Measurements from ENCODE around the gene CREBBP. TPM values are rescaled to one million over a fixed set of nuclear protein-coding genes. Genes with fewer than 3 reads are reported as not detected.

Gene CREBBP
- polyA plus RNA-seq, 2 of the 4 experiments (the other 2 are of a cell fraction) = 8.0 to 13.4 TPM

DNA sequence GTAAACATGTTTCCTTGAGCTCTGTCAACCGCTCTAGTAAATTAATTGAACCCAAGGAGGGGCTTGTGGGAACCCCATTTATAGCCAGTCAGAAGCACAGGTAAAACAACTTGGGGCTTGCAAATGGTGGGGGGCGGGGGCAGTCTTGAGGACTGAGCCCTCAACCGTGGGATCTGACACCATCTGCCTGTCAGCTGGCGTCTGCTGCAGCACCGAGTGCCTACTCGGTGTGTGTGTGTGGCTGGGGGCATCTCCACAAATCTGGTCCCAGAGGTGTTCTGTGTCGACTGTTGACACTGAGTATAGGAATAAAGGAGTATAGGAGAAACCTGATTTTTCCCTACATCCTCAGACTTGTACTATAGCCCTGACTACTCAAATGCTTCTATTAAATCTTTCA, 20.6 kb downstream of the CREBBP start:
- ATAC-seq (no peak), FAIRE-seq (no peak), DNase-seq (ENCODE audit: low read depth in 1 of 2, low spot score in 1 of 2) (no peak)
- POLR2A ChIA-PET = no interaction called here
- no peak for TF ChIP-seq TP53 (CRISPR knock-in tag; IDR thresholded peaks at IDR 0.05)
- TF ChIP-seq, protein P1, sequence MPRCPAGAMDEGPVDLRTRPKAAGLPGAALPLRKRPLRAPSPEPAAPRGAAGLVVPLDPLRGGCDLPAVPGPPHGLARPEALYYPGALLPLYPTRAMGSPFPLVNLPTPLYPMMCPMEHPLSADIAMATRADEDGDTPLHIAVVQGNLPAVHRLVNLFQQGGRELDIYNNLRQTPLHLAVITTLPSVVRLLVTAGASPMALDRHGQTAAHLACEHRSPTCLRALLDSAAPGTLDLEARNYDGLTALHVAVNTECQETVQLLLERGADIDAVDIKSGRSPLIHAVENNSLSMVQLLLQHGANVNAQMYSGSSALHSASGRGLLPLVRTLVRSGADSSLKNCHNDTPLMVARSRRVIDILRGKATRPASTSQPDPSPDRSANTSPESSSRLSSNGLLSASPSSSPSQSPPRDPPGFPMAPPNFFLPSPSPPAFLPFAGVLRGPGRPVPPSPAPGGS (IDR thresholded peaks at IDR 0.05) = no peak
- no peak for TF ChIP-seq ZSCAN20 (CRISPR knock-in tag; IDR thresholded peaks at IDR 0.05)
- no peak for TF ChIP-seq CEBPB (IDR thresholded peaks at IDR 0.05)
- TF ChIP-seq TFCP2L1 (CRISPR knock-in tag; IDR thresholded peaks at IDR 0.05) = no peak
- TF ChIP-seq, protein P2, sequence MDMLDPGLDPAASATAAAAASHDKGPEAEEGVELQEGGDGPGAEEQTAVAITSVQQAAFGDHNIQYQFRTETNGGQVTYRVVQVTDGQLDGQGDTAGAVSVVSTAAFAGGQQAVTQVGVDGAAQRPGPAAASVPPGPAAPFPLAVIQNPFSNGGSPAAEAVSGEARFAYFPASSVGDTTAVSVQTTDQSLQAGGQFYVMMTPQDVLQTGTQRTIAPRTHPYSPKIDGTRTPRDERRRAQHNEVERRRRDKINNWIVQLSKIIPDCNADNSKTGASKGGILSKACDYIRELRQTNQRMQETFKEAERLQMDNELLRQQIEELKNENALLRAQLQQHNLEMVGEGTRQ (IDR thresholded peaks at IDR 0.05) = no peak
- TF ChIP-seq JUNB (IDR thresholded peaks at IDR 0.05) = no peak
- TF ChIP-seq RNF2 (IDR thresholded peaks at IDR 0.05; ENCODE audit: borderline replicate concordance, low read depth) = no peak
- TF ChIP-seq CBX8 (IDR thresholded peaks at IDR 0.05) = no peak
- TF ChIP-seq PHF8 (IDR thresholded peaks at IDR 0.05; ENCODE audit: borderline replicate concordance, low read depth) = no peak
- no peak for TF ChIP-seq FOSB (CRISPR knock-in tag; IDR thresholded peaks at IDR 0.05)
- TF ChIP-seq CHD2 (IDR thresholded peaks at IDR 0.05; ENCODE audit: low read length, partially characterized antibody) = no peak
- no peak for TF ChIP-seq GATA3 (IDR thresholded peaks at IDR 0.05; ENCODE audit: borderline replicate concordance)
- TF ChIP-seq NFE2L2 (conservative IDR thresholded peaks at IDR 0.05; ENCODE audit: low read length) = no peak
- CTCF ChIA-PET = interaction anchor here (1.2 kb wide), 1 partner anchor 12 kb away, joined by 4 read pairs; no protein-coding TSS in a partner anchor
- H3K4me2 ChIP-seq = no peak overlapping the region
- H3K4me3 ChIP-seq = no peak overlapping the region
- H3K4me1 ChIP-seq = peaks cover 5% of the 10 kb centered on the region; the same call in 2 of the 3 replicates
- no peak overlapping the region for H3K27ac ChIP-seq
- WGBS (ENCODE audit: missing lambda C conversion rate) = 95% methylated on average over 7 of the region's 7 CpGs
- H3K9me3 ChIP-seq = no peaks in the 10 kb centered on the region

GRCh38 chr16:3858801-3859200, 21.7 kb downstream of the CREBBP start:
- Histone ChIP-seq H3K4me2 (no peak overlapping the region), H3K27ac (no peak overlapping the region), H3K9me3 (no peaks in the 10 kb centered on the region), H3K4me3 (no peak overlapping the region), H3K4me1 (peaks cover 5% of the 10 kb centered on the region; the same call in 2 of the 3 replicates)
- POLR2A ChIA-PET = no interaction called here
- TF ChIP-seq TP53 (CRISPR knock-in tag; IDR thresholded peaks at IDR 0.05) (no peak), PHF8 (IDR thresholded peaks at IDR 0.05; ENCODE audit: borderline replicate concordance, low read depth) (no peak), MYC (IDR thresholded peaks at IDR 0.05; ENCODE audit: borderline replicate concordance, low read length) (no peak), CBX2 (IDR thresholded peaks at IDR 0.05; ENCODE audit: borderline replicate concordance, low read depth) (no peak), RAD21 (conservative IDR thresholded peaks at IDR 0.05 in 1 of 2, IDR thresholded peaks at IDR 0.05 in 1 of 2) (no peak), HOXA7 (CRISPR knock-in tag; IDR thresholded peaks at IDR 0.05) (no peak), EHMT2 (IDR thresholded peaks at IDR 0.05; ENCODE audit: low read depth) (no peak), RCOR1 (IDR thresholded peaks at IDR 0.05; ENCODE audit: low read depth, low read length) (no peak), HOXB13 (CRISPR knock-in tag; IDR thresholded peaks at IDR 0.05; ENCODE audit: low read depth) (no peak), RNF2 (IDR thresholded peaks at IDR 0.05; ENCODE audit: borderline replicate concordance, low read depth) (no peak), EHF (CRISPR knock-in tag; IDR thresholded peaks at IDR 0.05) (no peak), HEYL (CRISPR knock-in tag; IDR thresholded peaks at IDR 0.05) (no peak)
- CTCF ChIA-PET = interaction anchor here (1.4 kb wide), 1 partner anchor 9 kb away, joined by 3 read pairs; no protein-coding TSS in a partner anchor
- no peak for DNase-seq (ENCODE audit: low read depth in 1 of 2, low spot score in 1 of 2)
- FAIRE-seq = no peak
- ATAC-seq = no peak

All from A549 (cell line).